ENCODE measurements around the gene NRCAM. TPM values are rescaled to one million over a fixed set of nuclear protein-coding genes. Genes with fewer than 3 reads are reported as not detected.

NRCAM gene
- total RNA-seq, 1 experiment from 2014 or later, result 2.7 TPM

DNA sequence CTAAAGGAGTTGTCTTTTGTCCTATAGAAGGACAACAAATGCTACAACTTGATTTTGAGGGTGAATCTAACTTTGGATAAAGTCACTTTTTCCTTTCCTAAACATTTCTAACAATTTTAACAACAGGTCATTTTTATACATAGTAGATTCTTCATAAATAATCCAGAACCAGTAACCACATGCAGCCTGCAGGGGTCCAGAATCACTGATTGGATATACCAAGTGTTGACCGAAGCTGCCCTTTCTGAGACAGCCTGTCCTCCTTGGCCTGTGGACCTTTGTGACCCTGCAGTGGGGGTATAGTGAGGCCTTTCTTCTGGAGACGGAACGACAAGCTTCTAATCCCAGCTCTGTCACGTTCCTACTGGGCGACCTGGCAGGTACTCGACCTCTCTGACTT is 291.3 kb downstream of the NRCAM start:
- POLR2A ChIA-PET, result no interaction called here
- Mint-ChIP-seq H3K4me3 (no peak overlapping the region), H3K27me3 (ENCODE audit: low read depth) (no peaks in the 10 kb centered on the region), H3K27ac (no peak overlapping the region), H3K36me3 (no peaks in the 10 kb centered on the region), H3K4me1 (peaks cover 7% of the 10 kb centered on the region; the same call in 1 of the 2 replicates), H3K9me3 (no peaks in the 10 kb centered on the region)
- CTCF ChIA-PET, result interaction anchor here (1.0 to 1.3 kb wide), 2 partner anchors 62 to 332 kb away, joined by 3 read pairs; no protein-coding TSS in a partner anchor
- TF ChIP-seq, protein P1, sequence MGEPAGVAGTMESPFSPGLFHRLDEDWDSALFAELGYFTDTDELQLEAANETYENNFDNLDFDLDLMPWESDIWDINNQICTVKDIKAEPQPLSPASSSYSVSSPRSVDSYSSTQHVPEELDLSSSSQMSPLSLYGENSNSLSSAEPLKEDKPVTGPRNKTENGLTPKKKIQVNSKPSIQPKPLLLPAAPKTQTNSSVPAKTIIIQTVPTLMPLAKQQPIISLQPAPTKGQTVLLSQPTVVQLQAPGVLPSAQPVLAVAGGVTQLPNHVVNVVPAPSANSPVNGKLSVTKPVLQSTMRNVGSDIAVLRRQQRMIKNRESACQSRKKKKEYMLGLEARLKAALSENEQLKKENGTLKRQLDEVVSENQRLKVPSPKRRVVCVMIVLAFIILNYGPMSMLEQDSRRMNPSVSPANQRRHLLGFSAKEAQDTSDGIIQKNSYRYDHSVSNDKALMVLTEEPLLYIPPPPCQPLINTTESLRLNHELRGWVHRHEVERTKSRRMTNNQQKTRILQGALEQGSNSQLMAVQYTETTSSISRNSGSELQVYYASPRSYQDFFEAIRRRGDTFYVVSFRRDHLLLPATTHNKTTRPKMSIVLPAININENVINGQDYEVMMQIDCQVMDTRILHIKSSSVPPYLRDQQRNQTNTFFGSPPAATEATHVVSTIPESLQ (CRISPR knock-in tag; IDR thresholded peaks at IDR 0.05), result no peak
- ATAC-seq (no peak; the same call in 1 of the 2 replicates), DNase-seq (ENCODE audit: low spot score) (no peak)

DNA sequence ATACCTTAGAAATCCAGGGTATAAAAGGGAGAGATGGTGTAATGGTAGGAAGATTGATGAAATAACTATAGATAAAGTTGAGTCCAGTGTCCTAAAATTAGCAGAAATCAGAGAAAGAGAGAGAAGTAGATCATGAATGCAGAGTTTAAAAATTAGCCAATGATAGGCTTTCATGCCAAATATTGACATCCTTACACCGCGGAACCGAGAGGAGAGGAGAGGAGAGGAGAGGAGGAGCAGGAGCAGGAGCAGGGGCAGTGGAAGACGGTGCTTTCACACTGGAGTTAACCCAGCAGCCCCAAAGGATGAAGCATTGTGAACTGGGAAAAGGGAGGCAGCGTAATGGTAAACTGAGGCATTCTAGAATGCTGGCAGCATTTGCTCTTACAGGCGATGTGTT is 291.9 kb downstream of the NRCAM start:
- ChIA-PET POLR2A (no interaction called here), CTCF (interaction anchor here (1.3 kb wide), 1 partner anchor 333 kb away, joined by 3 read pairs; no protein-coding TSS in a partner anchor)
- Mint-ChIP-seq H3K4me1 (peaks cover 7% of the 10 kb centered on the region; the same call in 1 of the 2 replicates), H3K4me3 (no peak overlapping the region), H3K9me3 (no peaks in the 10 kb centered on the region), H3K36me3 (no peaks in the 10 kb centered on the region), H3K27me3 (ENCODE audit: low read depth) (no peaks in the 10 kb centered on the region), H3K27ac (no peak overlapping the region)
- DNase-seq (ENCODE audit: low spot score) (no peak), ATAC-seq (no peak)
- TF ChIP-seq, protein P1 (CRISPR knock-in tag; IDR thresholded peaks at IDR 0.05), result no peak
- TF ChIP-seq, protein P2, sequence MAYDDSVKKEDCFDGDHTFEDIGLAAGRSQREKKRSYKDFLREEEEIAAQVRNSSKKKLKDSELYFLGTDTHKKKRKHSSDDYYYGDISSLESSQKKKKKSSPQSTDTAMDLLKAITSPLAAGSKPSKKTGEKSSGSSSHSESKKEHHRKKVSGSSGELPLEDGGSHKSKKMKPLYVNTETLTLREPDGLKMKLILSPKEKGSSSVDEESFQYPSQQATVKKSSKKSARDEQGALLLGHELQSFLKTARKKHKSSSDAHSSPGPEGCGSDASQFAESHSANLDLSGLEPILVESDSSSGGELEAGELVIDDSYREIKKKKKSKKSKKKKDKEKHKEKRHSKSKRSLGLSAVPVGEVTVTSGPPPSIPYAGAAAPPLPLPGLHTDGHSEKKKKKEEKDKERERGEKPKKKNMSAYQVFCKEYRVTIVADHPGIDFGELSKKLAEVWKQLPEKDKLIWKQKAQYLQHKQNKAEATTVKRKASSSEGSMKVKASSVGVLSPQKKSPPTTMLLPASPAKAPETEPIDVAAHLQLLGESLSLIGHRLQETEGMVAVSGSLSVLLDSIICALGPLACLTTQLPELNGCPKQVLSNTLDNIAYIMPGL (CRISPR knock-in tag; IDR thresholded peaks at IDR 0.05), result no peak
- TF ChIP-seq, protein P3, sequence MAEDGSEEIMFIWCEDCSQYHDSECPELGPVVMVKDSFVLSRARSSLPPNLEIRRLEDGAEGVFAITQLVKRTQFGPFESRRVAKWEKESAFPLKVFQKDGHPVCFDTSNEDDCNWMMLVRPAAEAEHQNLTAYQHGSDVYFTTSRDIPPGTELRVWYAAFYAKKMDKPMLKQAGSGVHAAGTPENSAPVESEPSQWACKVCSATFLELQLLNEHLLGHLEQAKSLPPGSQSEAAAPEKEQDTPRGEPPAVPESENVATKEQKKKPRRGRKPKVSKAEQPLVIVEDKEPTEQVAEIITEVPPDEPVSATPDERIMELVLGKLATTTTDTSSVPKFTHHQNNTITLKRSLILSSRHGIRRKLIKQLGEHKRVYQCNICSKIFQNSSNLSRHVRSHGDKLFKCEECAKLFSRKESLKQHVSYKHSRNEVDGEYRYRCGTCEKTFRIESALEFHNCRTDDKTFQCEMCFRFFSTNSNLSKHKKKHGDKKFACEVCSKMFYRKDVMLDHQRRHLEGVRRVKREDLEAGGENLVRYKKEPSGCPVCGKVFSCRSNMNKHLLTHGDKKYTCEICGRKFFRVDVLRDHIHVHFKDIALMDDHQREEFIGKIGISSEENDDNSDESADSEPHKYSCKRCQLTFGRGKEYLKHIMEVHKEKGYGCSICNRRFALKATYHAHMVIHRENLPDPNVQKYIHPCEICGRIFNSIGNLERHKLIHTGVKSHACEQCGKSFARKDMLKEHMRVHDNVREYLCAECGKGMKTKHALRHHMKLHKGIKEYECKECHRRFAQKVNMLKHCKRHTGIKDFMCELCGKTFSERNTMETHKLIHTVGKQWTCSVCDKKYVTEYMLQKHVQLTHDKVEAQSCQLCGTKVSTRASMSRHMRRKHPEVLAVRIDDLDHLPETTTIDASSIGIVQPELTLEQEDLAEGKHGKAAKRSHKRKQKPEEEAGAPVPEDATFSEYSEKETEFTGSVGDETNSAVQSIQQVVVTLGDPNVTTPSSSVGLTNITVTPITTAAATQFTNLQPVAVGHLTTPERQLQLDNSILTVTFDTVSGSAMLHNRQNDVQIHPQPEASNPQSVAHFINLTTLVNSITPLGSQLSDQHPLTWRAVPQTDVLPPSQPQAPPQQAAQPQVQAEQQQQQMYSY (CRISPR knock-in tag; IDR thresholded peaks at IDR 0.05), result no peak
- TF ChIP-seq CREB1 (CRISPR knock-in tag; IDR thresholded peaks at IDR 0.05) (no peak), KAT7 (CRISPR knock-in tag; IDR thresholded peaks at IDR 0.05; ENCODE audit: borderline replicate concordance) (no peak), NR1H2 (CRISPR knock-in tag; IDR thresholded peaks at IDR 0.05) (no peak)
- TF ChIP-seq, protein P4, sequence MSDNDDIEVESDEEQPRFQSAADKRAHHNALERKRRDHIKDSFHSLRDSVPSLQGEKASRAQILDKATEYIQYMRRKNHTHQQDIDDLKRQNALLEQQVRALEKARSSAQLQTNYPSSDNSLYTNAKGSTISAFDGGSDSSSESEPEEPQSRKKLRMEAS (CRISPR knock-in tag; IDR thresholded peaks at IDR 0.05), result no peak

DNA sequence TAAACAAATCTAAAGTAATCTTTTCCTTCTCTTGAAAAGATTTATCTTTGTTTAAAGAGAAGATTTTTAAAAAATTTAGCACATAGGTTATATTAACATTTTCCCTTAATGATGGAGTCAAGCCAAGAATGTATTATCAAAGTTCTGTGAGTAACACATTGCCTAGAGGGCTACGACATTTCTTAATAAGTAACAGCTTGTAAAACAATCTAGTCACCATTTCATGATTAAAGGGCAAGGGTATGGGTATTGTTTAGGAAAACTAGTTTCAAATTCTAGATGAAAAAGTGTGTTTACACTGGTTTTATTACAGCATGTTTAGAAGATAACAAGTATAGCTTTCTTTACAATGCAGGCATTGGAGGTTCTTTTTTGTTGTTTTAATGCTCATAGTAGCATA is 297.5 kb downstream of the NRCAM start:
- CTCF ChIA-PET, result no interaction called here
- no peak for ATAC-seq

More for the DNA sequence above, 297.5 kb downstream of the NRCAM start:
- H3K27me3 Mint-ChIP-seq (ENCODE audit: low read depth), result no peaks in the 10 kb centered on the region
- POLR2A ChIA-PET, result no interaction called here
- H3K27ac Mint-ChIP-seq, result no peak overlapping the region
- H3K36me3 Mint-ChIP-seq, result no peaks in the 10 kb centered on the region
- H3K4me3 Mint-ChIP-seq, result no peak overlapping the region
- H3K9me3 Mint-ChIP-seq, result no peaks in the 10 kb centered on the region
- DNase-seq (ENCODE audit: low spot score), result no peak
- TF ChIP-seq, protein P5, sequence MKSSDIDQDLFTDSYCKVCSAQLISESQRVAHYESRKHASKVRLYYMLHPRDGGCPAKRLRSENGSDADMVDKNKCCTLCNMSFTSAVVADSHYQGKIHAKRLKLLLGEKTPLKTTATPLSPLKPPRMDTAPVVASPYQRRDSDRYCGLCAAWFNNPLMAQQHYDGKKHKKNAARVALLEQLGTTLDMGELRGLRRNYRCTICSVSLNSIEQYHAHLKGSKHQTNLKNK (CRISPR knock-in tag; IDR thresholded peaks at IDR 0.05), result no peak
- TF ChIP-seq MYBL2 (CRISPR knock-in tag; IDR thresholded peaks at IDR 0.05), result no peak
- no peak for TF ChIP-seq ZNF416 (CRISPR knock-in tag; IDR thresholded peaks at IDR 0.05)
- TF ChIP-seq, protein P6, sequence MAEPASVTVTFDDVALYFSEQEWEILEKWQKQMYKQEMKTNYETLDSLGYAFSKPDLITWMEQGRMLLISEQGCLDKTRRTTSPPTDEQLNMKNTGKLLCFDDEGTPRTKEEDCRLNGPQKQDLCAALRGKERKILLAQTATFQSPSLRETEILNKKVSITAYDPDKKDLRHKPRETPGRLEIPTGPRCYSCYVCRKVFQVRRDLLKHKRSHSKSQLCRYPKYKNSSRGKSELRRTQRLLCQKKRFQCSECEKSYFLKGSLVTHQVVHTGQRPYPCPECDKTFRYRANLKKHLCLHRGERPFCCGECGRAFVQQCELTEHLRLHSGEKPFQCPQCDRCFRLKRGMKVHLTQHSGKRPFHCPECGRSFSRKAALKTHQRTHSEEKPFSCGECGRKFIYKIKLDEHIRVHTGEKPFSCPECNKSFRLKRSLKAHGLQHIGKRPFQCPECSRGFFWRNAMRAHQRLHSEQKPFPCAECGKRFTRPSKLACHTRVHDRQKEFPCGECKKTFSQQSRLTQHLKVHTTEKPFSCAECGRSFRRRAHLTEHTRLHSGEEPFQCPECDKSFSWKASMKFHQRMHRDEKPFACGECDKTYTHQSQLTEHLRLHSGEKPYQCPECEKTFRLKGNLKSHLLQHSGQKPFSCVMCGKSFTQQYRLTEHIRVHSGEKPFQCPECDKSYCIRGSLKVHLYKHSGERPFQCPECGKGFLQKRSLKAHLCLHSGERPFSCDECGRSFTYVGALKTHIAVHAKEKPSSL (CRISPR knock-in tag; conservative IDR thresholded peaks at IDR 0.05), result no peak
- no peak for TF ChIP-seq NFATC4 (CRISPR knock-in tag; IDR thresholded peaks at IDR 0.05)
- H3K4me1 Mint-ChIP-seq, result peaks cover 4% of the 10 kb centered on the region; the same call in 1 of the 2 replicates
